ENCODE results near the gene ABCC9.

GRCh38 chr12:21918456-21918855 is 22.8 kb downstream of the ABCC9 start:
- no peak for TF ChIP-seq CTCF (IDR thresholded peaks at IDR 0.05)
- TF ChIP-seq REST (IDR thresholded peaks at IDR 0.05; ENCODE audit: insufficient read depth in 1 of 2, low read depth in 2 of 2, low read length in 1 of 2) = no peak
- TF ChIP-seq POLR2AphosphoS5 (IDR thresholded peaks at IDR 0.05; ENCODE audit: low read depth, low read length) = no peak
- no peak for TF ChIP-seq SIN3A (IDR thresholded peaks at IDR 0.05; ENCODE audit: borderline replicate concordance, insufficient read depth, low read depth, low read length)
- no peak for TF ChIP-seq TCF7L2 (IDR thresholded peaks at IDR 0.05; ENCODE audit: low read depth, low read length)
